Measurements from ENCODE around the gene TRAF7. TPM values are rescaled to one million over a fixed set of nuclear protein-coding genes. Genes with fewer than 3 reads are reported as not detected.
"Not testable (repeated sequence)": the region's sequence is repeated elsewhere in the genome, so short reads cannot be mapped to it uniquely, and the experiment has no call there.

Gene TRAF7
- total RNA-seq, 1 experiment from 2014 or later = 138 TPM

- DNase-seq (ENCODE audit: low read depth) = no peak
These were observed 33.7 kb upstream of the TRAF7 start for GRCh38 chr16:2121853-2122252.

- DNase-seq (ENCODE audit: low read depth) = no peak
These were observed 33.2 kb upstream of the TRAF7 start for GRCh38 chr16:2122429-2122828.

DNA sequence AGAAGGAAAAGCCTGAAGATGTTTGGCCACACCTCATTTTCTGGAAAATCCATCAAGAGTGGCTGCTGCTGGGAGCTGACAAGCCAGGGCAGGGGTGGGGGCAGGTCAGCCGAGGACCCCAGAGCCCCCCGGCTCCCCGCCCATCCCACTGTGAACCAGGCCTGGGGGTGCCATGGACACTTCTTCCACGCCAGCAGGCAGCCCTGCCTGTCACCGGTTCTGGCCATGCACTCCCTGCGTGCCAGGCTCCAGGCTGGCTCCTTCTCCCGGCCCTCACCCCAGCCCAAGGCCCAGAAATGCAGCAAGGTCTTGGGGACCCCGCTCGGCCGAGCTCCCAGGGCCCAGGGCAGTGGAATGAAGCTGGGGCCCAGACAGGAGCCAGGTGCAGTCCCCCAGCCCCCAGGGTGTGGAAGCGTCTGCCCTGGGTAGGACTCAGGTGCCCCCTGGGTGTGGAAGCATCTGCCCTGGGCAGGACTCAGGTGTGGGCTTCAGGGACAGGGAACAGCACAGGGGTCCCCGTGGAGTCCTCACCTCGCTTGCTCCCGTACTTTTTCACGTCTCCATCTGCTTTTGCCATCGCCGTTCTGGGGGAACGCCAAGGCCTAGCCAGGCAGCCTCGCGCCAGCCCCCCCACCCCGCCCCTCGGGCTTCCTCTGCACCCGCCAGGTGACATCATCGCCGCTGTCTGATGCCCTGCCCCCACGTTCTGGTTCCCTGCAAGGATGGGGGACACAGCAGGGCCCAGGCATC lies 32.5 kb upstream of the TRAF7 start:
- not testable (repeated sequence) for DNase-seq (ENCODE audit: low read depth)

DNA sequence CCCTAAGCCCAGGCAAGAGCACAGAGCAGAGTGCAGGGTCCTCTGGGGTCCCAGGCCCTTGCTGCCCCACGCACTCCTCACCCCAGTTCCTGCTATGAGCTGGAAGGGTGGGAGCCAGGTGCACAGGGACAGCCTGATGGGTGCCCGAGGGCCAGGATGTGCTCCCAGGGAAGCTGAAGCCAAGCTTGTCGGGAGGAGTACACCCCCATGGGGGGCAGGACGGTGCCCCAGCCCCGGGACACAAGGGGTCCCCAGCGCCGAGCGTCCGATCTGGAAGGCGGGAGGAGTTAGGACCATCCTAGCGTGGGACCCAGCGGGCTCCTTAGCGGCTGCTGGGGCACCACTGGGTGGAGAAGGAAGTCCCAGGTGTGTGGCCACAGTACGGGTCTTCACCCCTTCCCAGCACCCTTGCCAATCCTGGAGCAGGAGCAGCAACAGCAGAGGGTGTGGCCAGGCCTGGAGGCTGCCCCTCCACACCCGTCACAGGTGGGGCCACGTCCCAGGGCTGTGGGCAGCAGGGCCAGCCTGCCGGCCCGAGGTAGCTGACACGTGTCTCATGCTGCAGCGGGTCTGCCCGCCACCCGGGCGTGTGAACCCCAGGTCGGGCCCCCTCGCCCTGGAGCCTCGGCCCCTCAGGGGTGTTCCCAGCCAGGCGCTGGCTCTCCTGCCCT lies 31.7 kb upstream of the TRAF7 start:
- not testable (repeated sequence) for DNase-seq (ENCODE audit: low read depth)

DNA sequence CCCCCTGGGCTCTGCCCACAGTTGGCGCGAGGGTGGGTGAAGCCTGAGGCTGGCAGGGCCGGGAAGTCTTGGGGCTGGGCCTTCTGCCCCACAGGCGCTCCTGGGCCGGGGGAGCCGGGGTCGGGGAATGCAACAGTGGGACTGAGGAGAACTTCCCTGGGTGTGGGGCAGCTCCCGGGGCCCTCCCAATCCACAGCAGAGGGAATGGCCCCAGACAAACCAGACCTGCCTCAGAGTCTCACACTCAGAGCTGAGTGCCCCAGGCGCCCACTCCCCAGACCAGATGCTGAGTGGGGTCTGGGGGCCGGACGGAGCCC lies 31.2 kb upstream of the TRAF7 start:
- DNase-seq (ENCODE audit: low read depth) = not testable (repeated sequence)

GRCh38 chr16:2124694-2125444 lies 30.7 kb upstream of the TRAF7 start:
- peak; percentile 90 for DNase-seq (ENCODE audit: low read depth)

GRCh38 chr16:2125609-2126008 lies 30.0 kb upstream of the TRAF7 start:
- DNase-seq (ENCODE audit: low read depth) = not testable (repeated sequence)

DNA sequence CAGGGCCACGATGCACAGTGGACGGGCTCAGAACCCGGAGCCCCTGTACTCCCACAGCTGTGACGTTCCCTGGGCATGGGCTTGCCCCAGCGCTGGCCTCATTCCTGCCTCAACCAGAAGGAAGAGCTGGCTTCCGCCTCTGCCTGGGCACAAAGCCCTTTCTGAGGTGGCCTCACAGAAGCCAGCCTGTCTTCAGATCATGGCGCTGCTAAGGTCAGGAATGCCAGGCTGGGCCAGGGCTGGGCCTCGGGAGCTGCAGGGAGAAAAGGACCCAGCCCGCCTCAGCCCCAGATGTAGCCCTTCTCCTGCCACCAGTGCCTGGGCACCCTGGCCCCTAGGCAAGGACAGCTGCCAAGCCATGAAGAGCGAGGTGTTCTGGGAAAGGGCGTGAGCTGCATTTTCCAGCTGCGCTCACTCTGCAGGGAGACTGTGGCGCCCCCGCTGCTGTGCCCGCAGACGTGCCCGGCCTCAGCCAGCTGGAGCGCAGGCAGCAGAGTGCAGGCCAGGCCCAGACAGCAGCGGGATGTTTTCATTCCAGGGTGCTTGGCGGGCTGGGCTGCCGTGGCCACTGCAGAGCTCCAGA lies 29.3 kb upstream of the TRAF7 start:
- DNase-seq (ENCODE audit: low read depth) = not testable (repeated sequence)

DNA sequence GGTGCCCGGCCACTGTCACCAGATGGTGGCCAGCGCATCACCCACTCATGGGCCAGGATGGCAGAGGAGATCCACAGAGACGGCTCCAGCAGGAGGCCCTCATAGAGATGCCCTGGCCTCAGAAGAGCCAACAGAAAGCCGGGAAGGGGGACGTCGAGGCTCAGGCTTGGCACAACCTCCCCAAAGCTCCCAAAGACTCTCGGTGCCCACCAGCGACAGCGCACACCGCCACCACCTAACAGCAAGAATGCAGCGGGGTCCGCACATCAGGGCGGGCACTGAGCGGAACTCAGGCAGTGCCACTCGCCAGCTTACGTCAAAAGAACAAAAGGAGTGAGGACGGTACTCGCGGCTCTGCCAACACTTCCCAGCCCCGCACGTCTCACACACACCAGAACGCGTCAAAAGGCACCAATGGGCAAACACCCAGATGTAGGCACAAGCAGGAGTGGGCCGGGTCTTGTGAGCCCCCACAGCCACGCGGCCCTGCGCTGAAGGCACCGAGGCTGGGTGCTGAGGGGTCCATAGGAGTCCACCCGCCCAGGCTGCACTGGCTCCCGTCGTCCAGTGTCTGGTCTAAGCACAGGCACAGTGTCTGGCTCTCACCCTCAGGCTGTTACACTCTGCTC lies 28.5 kb upstream of the TRAF7 start:
- not testable (repeated sequence) for DNase-seq (ENCODE audit: low read depth)

DNA sequence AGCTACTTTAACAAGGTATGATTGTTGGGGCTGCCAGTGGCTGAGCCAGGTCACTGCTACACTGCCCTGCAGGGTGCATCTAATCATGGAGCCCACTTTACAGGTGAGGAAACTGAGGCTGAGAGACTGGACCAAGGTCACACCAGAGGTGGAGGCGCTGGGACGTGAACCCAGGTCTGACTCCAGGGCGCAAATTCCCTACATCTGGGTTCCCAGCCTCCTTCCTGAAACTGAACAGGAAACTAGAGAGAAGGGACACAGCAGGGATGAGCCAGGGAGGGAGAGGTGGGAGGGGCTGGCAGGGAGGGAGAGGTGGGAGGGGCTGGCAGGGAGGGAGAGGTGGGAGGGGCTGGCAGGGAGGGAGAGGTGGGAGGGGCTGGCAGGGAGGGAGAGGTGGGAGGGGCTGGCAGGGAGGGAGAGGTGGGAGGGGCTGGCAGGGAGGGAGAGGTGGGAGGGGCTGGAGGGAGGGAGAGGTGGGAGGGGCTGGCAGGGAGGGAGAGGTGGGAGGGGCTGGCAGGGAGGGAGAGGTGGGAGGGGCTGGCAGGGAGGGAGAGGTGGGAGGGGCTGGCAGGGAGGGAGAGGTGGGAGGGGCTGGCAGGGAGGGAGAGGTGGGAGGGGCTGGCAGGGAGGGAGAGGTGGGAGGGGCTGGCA lies 27.8 kb upstream of the TRAF7 start:
- peak; percentile 49 for DNase-seq (ENCODE audit: low read depth)

DNA sequence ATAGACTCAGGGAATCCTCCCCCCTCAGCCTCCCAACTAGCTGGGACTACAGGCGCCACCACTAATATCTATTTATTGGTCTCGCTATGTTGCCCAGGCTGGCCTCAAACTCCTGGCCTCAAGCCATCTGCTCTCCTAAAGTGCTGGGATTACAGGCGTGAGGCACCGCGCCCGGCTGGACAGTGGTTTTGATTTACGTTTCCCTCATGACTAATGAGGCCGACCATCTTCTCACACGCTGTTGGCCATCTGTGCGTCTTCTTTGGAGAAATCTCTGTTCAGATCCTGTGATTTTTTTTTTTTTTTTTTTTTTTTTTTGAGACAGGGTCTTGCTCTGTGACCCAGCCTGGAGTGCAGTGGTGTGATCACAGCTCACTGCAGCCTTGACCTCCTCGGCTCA lies 26.3 kb upstream of the TRAF7 start:
- peak; percentile 69 for DNase-seq (ENCODE audit: low read depth)

DNA sequence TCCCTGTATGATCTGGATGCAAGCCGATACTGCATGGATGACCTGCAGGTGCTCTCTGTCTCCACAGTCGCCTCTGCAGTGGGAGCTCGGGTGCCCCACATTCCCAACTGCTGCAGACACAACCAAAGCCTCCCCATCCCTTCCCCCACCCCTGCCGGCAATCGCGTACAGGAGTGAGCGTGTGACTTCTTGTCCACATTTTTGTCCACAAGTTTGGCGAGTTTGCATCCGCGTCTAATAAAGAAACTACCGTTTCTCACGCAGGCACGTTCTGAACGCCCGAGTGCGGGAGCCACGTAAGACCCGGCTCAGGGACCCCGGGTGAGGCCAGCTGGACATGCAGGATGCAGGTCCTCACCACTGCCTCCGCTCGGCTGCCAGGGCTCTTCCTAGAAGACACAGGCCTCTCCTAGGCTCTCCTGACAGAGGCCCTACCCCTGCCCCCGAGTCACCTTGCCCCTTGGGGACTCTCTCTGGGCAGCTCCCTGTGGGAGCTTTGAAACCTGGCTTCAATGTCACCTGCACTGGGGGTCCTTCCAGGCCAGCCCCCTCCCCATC lies 25.6 kb upstream of the TRAF7 start:
- DNase-seq (ENCODE audit: low read depth) = not testable (repeated sequence)

DNA sequence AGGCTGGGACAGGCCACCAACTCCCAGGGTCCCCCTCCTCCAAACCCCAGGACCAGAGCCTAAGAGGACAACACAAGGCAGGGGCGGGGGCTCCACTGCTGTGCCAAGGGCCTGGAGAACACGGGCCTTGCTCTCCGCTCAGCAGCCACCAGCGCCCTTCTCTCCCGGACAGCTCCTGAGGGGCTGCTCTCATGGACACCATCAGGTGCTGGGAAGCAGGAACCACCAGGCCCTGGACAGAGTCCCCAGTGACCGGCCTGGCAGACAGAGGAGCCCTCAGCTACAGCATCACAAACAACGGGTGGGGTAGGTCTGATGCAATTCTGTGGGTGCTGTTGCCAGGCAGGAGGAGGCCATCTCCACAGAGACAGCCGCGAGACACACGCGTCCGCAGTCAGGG lies 21.8 kb upstream of the TRAF7 start:
- not testable (repeated sequence) for DNase-seq (ENCODE audit: low read depth)

GRCh38 chr16:2135071-2135470 lies 20.5 kb upstream of the TRAF7 start:
- not testable (repeated sequence) for DNase-seq (ENCODE audit: low read depth)

GRCh38 chr16:2135770-2136490 lies 19.7 kb upstream of the TRAF7 start, which contains the start of gene PKD1:
PKD1 (minus strand) TSS chr16:2135898; CDS start chr16:2135689, 209 bp downstream.
- peak; percentile 94 for DNase-seq (ENCODE audit: low read depth)

- no peak for DNase-seq (ENCODE audit: low read depth)
These were observed 12.4 kb upstream of the TRAF7 start for GRCh38 chr16:2142942-2143877.

GRCh38 chr16:2143878-2144485 lies 11.6 kb upstream of the TRAF7 start:
- DNase-seq (ENCODE audit: low read depth) = no peak

GRCh38 chr16:2145843-2146242 lies 9.7 kb upstream of the TRAF7 start:
- DNase-seq (ENCODE audit: low read depth) = no peak
